ENCODE results near the gene KCNT2. TPM values are rescaled to one million over a fixed set of nuclear protein-coding genes. Genes with fewer than 3 reads are reported as not detected.
"Not testable (repeated sequence)": the region's sequence is repeated elsewhere in the genome, so short reads cannot be mapped to it uniquely, and the experiment has no call there.

Gene KCNT2
- total RNA-seq, 3 donors from 2014 or later, result 2.6 to 3.7 (median 3.0) TPM

DNA sequence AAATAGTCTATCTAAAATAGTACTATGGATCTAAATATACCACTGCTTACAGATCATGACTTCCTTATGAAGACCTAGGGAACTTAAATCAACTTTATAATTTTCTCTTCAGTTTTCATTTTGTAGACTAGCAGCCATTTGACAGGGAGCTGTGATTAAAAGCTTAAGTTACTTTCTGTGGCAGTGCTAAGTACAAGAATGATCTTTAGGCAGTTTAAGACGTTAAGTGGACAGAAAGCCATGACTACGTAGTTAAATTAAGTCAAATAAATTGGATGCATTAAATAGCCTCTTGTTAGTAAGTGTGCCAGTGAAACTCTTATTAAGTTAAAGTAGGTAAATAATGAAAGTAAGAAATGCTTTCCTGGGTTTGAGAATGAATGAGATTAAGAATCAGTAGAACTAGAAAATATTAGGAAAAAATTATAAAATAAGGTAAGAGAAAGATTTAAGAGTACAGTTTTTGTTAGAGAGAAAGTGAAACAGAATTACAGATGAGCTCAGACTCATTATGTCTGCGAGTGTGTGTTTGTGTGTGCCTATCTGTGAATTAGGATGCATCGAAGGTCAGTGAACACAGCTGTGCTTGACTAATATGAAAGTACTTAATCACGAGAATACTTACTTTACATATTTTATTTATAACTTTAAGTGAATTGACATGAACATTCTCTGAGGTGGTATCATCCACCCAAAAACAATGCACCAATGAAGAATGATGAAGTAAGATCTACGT, 336.9 kb downstream of the KCNT2 start:
- no peaks in the 10 kb centered on the region for H3K27me3 ChIP-seq
- H3K4me1 ChIP-seq, result no peaks in the 10 kb centered on the region
- H3K9me3 ChIP-seq, result no peaks in the 10 kb centered on the region
- intact Hi-C loops (cut with DNase I; ENCODE audit: low total_unique reads), result no loop called here
- H3K27ac ChIP-seq, result no peak overlapping the region
- no peak for DNase-seq (ENCODE audit: low spot score in 2 of 2)
- TF ChIP-seq, protein P1, sequence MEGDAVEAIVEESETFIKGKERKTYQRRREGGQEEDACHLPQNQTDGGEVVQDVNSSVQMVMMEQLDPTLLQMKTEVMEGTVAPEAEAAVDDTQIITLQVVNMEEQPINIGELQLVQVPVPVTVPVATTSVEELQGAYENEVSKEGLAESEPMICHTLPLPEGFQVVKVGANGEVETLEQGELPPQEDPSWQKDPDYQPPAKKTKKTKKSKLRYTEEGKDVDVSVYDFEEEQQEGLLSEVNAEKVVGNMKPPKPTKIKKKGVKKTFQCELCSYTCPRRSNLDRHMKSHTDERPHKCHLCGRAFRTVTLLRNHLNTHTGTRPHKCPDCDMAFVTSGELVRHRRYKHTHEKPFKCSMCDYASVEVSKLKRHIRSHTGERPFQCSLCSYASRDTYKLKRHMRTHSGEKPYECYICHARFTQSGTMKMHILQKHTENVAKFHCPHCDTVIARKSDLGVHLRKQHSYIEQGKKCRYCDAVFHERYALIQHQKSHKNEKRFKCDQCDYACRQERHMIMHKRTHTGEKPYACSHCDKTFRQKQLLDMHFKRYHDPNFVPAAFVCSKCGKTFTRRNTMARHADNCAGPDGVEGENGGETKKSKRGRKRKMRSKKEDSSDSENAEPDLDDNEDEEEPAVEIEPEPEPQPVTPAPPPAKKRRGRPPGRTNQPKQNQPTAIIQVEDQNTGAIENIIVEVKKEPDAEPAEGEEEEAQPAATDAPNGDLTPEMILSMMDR (IDR thresholded peaks at IDR 0.05), result no peak
- TF ChIP-seq POLR2A (IDR thresholded peaks at IDR 0.05), result no peak
- no peak for TF ChIP-seq POLR2AphosphoS5 (IDR thresholded peaks at IDR 0.05)
- H3K36me3 ChIP-seq, result no peaks in the 10 kb centered on the region
- H3K4me3 ChIP-seq, result no peak overlapping the region

DNA sequence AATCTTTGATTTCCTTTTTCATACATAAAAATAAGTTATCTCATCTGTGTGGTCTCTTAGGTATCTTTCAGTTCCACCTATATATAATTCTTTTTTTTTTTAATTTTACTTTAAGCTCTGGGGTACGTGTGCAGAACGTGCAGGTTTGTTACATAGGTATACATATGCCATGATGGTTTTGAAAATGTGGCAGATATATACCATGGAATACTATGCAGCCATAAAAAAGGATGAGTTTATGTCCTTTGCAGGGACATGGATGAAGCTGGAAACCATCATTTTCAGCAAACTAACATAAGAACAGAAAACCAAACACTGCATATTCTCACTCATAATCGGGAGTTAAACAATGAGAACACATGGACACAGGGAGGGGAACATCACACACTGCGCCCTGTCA, 345.2 kb downstream of the KCNT2 start:
- intact Hi-C loops (cut with DNase I; ENCODE audit: low total_unique reads); H3K9me3 ChIP-seq; DNase-seq (ENCODE audit: low spot score in 2 of 2); H3K27ac ChIP-seq; H3K4me3 ChIP-seq; H3K36me3 ChIP-seq; H3K4me1 ChIP-seq; H3K27me3 ChIP-seq: not testable (repeated sequence)

DNA sequence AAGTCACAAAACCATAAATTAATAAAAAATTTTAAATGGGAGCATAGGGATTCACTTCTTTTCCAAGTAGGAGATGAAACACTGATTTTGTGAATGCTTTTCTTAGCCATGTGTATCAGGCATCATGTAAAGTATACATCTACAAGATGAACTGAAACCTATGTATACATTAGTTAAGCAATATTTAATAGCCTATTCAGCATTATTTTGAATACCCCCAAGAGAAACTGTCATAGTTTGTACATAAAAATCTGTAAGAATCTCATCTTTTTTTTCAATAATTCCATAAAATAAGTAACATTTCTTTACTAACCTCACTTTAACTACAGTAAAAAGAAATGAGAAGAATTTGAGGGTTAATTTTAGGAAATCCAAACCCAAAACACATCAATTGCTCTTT, 348.0 kb downstream of the KCNT2 start:
- H3K9me3 ChIP-seq, result no peaks in the 10 kb centered on the region
- no peaks in the 10 kb centered on the region for H3K4me1 ChIP-seq
- TF ChIP-seq POLR2AphosphoS5 (IDR thresholded peaks at IDR 0.05), result no peak
- TF ChIP-seq, protein P1 (IDR thresholded peaks at IDR 0.05), result no peak
- no peak for TF ChIP-seq POLR2A (IDR thresholded peaks at IDR 0.05)
- intact Hi-C loops (cut with DNase I; ENCODE audit: low total_unique reads), result no loop called here
- no peak overlapping the region for H3K27ac ChIP-seq
- H3K27me3 ChIP-seq, result no peaks in the 10 kb centered on the region
- DNase-seq (ENCODE audit: low spot score in 2 of 2), result no peak
- H3K4me3 ChIP-seq, result no peak overlapping the region
- no peaks in the 10 kb centered on the region for H3K36me3 ChIP-seq

DNA sequence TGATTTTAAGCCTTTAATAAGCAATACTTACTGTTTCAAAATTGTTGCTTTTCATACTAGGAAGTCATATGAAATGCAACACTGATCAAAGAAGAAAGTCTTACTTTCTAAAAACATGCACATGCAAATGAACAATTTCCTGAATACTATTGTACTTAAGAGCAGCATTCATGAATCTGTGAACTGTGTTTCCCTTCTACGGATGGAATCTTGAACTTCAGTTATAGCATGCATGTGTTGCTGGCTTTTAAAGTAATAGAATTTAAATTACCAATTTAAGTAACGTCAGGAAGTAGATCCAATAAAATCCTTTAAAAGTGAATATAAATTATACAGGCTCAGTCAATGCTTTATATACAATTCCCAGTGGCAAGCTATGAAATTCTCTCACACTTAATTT, 348.9 kb downstream of the KCNT2 start:
- no peak for DNase-seq (ENCODE audit: low spot score in 2 of 2)
- intact Hi-C loops (cut with DNase I; ENCODE audit: low total_unique reads), result no loop called here
- TF ChIP-seq, protein P1 (IDR thresholded peaks at IDR 0.05), result no peak
- no peak for TF ChIP-seq POLR2A (IDR thresholded peaks at IDR 0.05)
- no peak for TF ChIP-seq POLR2AphosphoS5 (IDR thresholded peaks at IDR 0.05)
- Histone ChIP-seq H3K36me3 (no peaks in the 10 kb centered on the region), H3K4me3 (no peak overlapping the region), H3K4me1 (no peaks in the 10 kb centered on the region), H3K9me3 (no peaks in the 10 kb centered on the region), H3K27ac (no peak overlapping the region), H3K27me3 (no peaks in the 10 kb centered on the region)

DNA sequence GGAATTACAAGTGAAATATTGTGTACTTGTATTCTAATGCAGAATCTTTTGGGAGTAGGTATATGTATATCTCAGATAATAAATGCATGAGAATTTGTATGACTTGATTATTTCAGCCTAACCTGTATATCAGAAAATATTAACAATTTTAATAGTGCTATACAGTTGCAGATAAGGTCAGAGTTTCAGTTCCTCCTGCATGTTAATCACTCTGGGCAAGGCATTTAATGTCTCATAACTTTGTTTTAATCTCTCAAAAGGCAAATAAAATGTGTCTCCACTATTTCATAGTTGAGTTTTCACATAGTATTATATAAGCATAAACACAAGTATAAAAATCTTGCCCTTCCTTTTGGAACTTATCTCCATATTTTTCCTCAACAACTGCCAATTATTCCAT, 352.5 kb downstream of the KCNT2 start:
- no peaks in the 10 kb centered on the region for H3K9me3 ChIP-seq
- no peaks in the 10 kb centered on the region for H3K36me3 ChIP-seq
- no peak for DNase-seq (ENCODE audit: low spot score in 2 of 2)
- H3K4me3 ChIP-seq, result no peak overlapping the region
- no peaks in the 10 kb centered on the region for H3K4me1 ChIP-seq
- no peaks in the 10 kb centered on the region for H3K27me3 ChIP-seq
- no peak overlapping the region for H3K27ac ChIP-seq
- intact Hi-C loops (cut with DNase I; ENCODE audit: low total_unique reads), result no loop called here
- TF ChIP-seq POLR2AphosphoS5 (IDR thresholded peaks at IDR 0.05) (no peak), POLR2A (IDR thresholded peaks at IDR 0.05) (no peak)
- TF ChIP-seq, protein P1 (IDR thresholded peaks at IDR 0.05), result no peak
